ENCODE data around the gene MFN1.

Gene MFN1

GRCh38 chr3:179430277-179430870 is 82.9 kb downstream of the MFN1 start:
- no peak for DNase-seq (ENCODE audit: low read depth in 2 of 2)

- DNase-seq (ENCODE audit: low read depth in 2 of 2): no peak
Observed at GRCh38 chr3:179432021-179432420, 84.5 kb downstream of the MFN1 start.

GRCh38 chr3:179432451-179432850 is 84.9 kb downstream of the MFN1 start:
- no peak for DNase-seq (ENCODE audit: low read depth in 2 of 2)

DNA sequence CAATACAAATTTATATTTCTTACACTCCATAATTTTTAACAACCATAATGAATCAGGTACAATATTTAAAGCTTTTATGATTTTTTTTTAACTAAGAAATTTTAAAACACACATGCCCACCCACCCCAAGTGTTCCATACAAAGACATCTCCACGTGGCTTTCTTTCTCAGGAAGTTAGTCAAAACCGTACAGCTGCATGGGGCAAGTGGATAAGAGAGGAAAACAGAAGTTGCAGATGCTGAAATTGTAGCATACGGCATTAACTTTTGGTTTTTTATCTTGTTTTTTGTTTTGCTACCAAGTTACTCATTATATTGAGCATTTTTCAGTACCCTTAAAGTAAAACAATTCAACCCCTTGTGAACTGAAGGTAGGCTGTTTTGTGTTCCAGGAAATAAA is 89.0 kb downstream of the MFN1 start:
- DNase-seq (ENCODE audit: low read depth in 2 of 2): no peak

DNA sequence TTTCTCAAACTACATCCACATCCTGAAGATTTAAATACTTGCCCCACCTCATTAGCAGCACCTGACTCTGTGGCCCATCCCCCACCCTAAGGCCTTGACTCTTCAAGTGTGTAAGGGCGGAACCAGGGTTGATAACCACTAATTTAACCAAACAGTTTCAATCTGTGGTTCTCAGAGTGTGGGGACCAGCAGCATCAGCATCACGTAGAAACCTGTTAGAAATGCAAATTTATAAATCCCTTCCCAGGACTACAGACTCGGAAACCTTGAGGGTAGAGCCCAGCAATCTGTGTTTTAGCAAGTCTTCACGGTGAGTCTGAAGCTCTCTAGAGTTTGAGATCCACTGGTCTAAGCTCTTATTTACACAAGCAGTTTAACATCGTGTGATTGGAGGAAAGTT is 91.3 kb downstream of the MFN1 start:
- no peak for DNase-seq (ENCODE audit: low read depth in 2 of 2)
